Measurements from ENCODE around the gene TTLL3.
"Not testable (repeated sequence)": the region's sequence is repeated elsewhere in the genome, so short reads cannot be mapped to it uniquely, and the experiment has no call there.

TTLL3 gene

GRCh38 chr3:9846231-9846630 lies 36.2 kb downstream of the TTLL3 start:
- Histone ChIP-seq H3K9me3 (no peaks in the 10 kb centered on the region), H3K36me3 (peaks cover 11% of the 10 kb centered on the region), H3K4me2 (no peak overlapping the region), H3K4me1 (peaks cover 21% of the 10 kb centered on the region), H4K20me1 (no peaks in the 10 kb centered on the region), H3K27ac (no peak overlapping the region), H3K27me3 (no peaks in the 10 kb centered on the region), H3K4me3 (no peak overlapping the region), H3K9ac (no peak overlapping the region)
- no peak for TF ChIP-seq Cebpa-rat (IDR thresholded peaks at IDR 0.05)

GRCh38 chr3:9846931-9847488 lies 36.9 kb downstream of the TTLL3 start:
- TF ChIP-seq Cebpa-rat (IDR thresholded peaks at IDR 0.05) = no peak
- Histone ChIP-seq H3K9ac (no peak overlapping the region), H4K20me1 (no peaks in the 10 kb centered on the region), H3K27ac (no peak overlapping the region), H3K9me3 (no peaks in the 10 kb centered on the region), H3K4me3 (no peak overlapping the region), H3K4me1 (peaks cover 21% of the 10 kb centered on the region), H3K27me3 (no peaks in the 10 kb centered on the region), H3K4me2 (no peak overlapping the region), H3K36me3 (peaks cover 4% of the 10 kb centered on the region)

GRCh38 chr3:9847870-9848269 lies 37.8 kb downstream of the TTLL3 start:
- H3K4me2 ChIP-seq, H3K9ac ChIP-seq, H3K36me3 ChIP-seq, H3K27me3 ChIP-seq, H3K4me3 ChIP-seq, H3K9me3 ChIP-seq, H4K20me1 ChIP-seq, H3K27ac ChIP-seq: not testable (repeated sequence)
- H3K4me1 ChIP-seq = peaks cover 12% of the 10 kb centered on the region

GRCh38 chr3:9848860-9849259 lies 38.8 kb downstream of the TTLL3 start:
- H3K4me3 ChIP-seq, H3K9ac ChIP-seq, H3K4me1 ChIP-seq, H3K36me3 ChIP-seq, H3K4me2 ChIP-seq, H3K27me3 ChIP-seq, H3K9me3 ChIP-seq, H4K20me1 ChIP-seq, H3K27ac ChIP-seq: not testable (repeated sequence)

- H3K4me1 ChIP-seq, H3K9ac ChIP-seq, H3K36me3 ChIP-seq, H3K4me2 ChIP-seq, H4K20me1 ChIP-seq, H3K9me3 ChIP-seq, H3K27me3 ChIP-seq, H3K4me3 ChIP-seq, H3K27ac ChIP-seq: not testable (repeated sequence)
Measured at GRCh38 chr3:9851383-9851782, 41.3 kb downstream of the TTLL3 start.

GRCh38 chr3:9851926-9852325 lies 41.9 kb downstream of the TTLL3 start:
- H3K27me3 ChIP-seq, H3K4me1 ChIP-seq, H3K36me3 ChIP-seq, H3K4me3 ChIP-seq, H3K27ac ChIP-seq, H3K9me3 ChIP-seq, H4K20me1 ChIP-seq, H3K9ac ChIP-seq, H3K4me2 ChIP-seq: not testable (repeated sequence)

GRCh38 chr3:9852528-9852927 lies 42.5 kb downstream of the TTLL3 start:
- Histone ChIP-seq H3K27me3 (no peaks in the 10 kb centered on the region), H3K4me2 (no peak overlapping the region), H3K9ac (no peak overlapping the region)

GRCh38 chr3:9854291-9854940 lies 44.4 kb downstream of the TTLL3 start:
- not testable (repeated sequence) for H3K9ac ChIP-seq, H3K4me3 ChIP-seq, H3K36me3 ChIP-seq, H3K27ac ChIP-seq, H3K9me3 ChIP-seq, H3K27me3 ChIP-seq, H3K4me1 ChIP-seq, H4K20me1 ChIP-seq, H3K4me2 ChIP-seq

More at GRCh38 chr3:9852528-9852927, 42.5 kb downstream of the TTLL3 start:
- TF ChIP-seq Cebpa-rat (IDR thresholded peaks at IDR 0.05) = no peak
- Histone ChIP-seq H3K4me3 (no peak overlapping the region), H4K20me1 (no peaks in the 10 kb centered on the region), H3K9me3 (no peaks in the 10 kb centered on the region), H3K27ac (no peak overlapping the region), H3K4me1 (no peaks in the 10 kb centered on the region), H3K36me3 (no peaks in the 10 kb centered on the region)

GRCh38 chr3:9855594-9855993 lies 45.5 kb downstream of the TTLL3 start:
- Histone ChIP-seq H3K4me1 (no peaks in the 10 kb centered on the region), H3K27ac (no peak overlapping the region), H3K4me3 (no peak overlapping the region), H3K9me3 (no peaks in the 10 kb centered on the region), H4K20me1 (no peaks in the 10 kb centered on the region), H3K27me3 (no peaks in the 10 kb centered on the region), H3K4me2 (no peak overlapping the region), H3K36me3 (no peaks in the 10 kb centered on the region), H3K9ac (no peak overlapping the region)
- TF ChIP-seq Cebpa-rat (IDR thresholded peaks at IDR 0.05) = no peak

- Histone ChIP-seq H3K4me2 (no peak overlapping the region), H3K27me3 (0 out of 2 replicates have a peak, but pooled peaks cover 9% of the 10 kb centered on the region), H3K9me3 (no peaks in the 10 kb centered on the region), H3K27ac (no peak overlapping the region), H3K9ac (no peak overlapping the region), H3K4me1 (peaks cover 7% of the 10 kb centered on the region; the same call in 1 of the 2 replicates), H3K4me3 (no peak overlapping the region), H3K36me3 (no peaks in the 10 kb centered on the region), H4K20me1 (no peaks in the 10 kb centered on the region)
- no peak for TF ChIP-seq Cebpa-rat (IDR thresholded peaks at IDR 0.05)
Measured at GRCh38 chr3:9859530-9860025, 49.5 kb downstream of the TTLL3 start.

- peaks cover 9% of the 10 kb centered on the region; the same call in 1 of the 2 replicates for H3K4me1 ChIP-seq
- H3K27me3 ChIP-seq = 0 out of 2 replicates have a peak, but pooled peaks cover 9% of the 10 kb centered on the region
- no peak for TF ChIP-seq Cebpa-rat (IDR thresholded peaks at IDR 0.05)
- no peak overlapping the region for H3K9ac ChIP-seq
- no peaks in the 10 kb centered on the region for H3K36me3 ChIP-seq
- H3K27ac ChIP-seq = no peak overlapping the region
- H3K9me3 ChIP-seq = no peaks in the 10 kb centered on the region
- H3K4me3 ChIP-seq = no peak overlapping the region
- H3K4me2 ChIP-seq = no peak overlapping the region
- H4K20me1 ChIP-seq = no peaks in the 10 kb centered on the region
Measured at GRCh38 chr3:9861201-9861600, 51.1 kb downstream of the TTLL3 start.
